Activated CD4-positive, alpha-beta T cell treated with anti-CD3 and anti-CD28 coated beads, Interleukin-10, Interleukin-2, amounts not matched to agents 100 ng/mL and 50 ng/mL, durations not matched to agents 16 hours and 8 hours (primary cell): ENCODE results near the gene ZW10.
A peak's percentile ranks its signal among the peaks of the same experiment; 100 is the strongest.

ENCODE experiments used
- DNase-seq: peaks from one replicate; pipeline ENCODE4 v3.0.0-alpha.2; 2020

Gene ZW10

DNA sequence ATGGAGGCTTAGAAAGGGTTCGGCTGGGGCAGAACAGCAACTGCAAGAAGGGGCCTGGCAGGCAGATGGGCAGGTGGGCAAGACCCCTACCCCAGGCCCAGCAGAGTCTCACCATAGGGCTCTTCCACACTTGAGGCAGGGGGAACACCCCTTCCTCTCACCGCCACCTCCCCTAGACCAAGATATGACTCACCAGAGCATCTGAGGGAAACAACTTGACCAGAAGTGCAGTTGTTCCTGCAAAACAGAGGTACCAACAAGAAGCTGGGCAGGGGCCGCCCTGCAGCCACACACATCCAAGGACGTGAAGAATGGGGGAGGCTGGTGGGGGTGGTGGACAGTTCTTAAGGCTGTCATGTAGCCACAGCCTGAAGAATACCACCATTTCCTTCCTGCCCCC is 78.3 kb downstream of the ZW10 start:
- peak; percentile 32 for DNase-seq

DNA sequence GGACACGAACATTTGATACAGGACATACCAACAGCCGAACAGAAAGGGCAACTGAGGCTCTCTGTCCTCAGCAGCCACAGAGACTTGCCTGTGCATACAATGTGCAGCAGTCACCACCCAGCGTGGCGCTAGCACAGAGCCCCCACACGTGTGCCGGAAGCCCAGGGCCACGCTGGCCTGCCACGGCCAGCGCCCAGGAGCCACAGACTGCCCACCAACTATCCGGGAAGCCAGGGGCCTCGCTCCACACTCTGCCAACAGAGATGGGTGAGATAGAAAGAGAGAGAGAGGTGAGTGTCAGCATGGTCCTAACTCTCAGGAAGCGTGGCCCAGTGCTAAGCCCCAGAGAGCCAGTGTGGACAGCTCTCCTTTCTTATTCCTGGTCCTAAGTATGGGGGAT is 79.1 kb downstream of the ZW10 start:
- no peak for DNase-seq

DNA sequence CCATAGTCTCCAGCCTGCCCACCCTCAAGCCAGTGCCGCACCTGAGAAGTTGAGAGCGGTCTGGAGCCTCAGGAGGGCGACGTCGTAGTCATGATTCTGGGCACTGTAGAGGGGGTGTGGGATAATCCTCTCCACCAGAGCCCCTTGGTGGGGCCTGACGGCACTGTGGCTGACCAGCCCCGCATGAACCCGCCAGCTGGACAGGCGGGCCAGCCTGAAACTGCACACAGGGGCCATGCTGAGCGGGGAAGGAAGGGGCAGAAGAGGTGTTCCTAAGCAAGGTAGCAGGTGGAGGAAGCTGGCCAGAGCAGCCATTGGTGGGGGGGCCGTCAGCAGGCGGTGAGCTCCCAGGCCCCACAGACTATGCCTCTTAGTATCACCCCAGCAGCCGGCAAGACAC is 80.5 kb downstream of the ZW10 start:
- no peak for DNase-seq

DNA sequence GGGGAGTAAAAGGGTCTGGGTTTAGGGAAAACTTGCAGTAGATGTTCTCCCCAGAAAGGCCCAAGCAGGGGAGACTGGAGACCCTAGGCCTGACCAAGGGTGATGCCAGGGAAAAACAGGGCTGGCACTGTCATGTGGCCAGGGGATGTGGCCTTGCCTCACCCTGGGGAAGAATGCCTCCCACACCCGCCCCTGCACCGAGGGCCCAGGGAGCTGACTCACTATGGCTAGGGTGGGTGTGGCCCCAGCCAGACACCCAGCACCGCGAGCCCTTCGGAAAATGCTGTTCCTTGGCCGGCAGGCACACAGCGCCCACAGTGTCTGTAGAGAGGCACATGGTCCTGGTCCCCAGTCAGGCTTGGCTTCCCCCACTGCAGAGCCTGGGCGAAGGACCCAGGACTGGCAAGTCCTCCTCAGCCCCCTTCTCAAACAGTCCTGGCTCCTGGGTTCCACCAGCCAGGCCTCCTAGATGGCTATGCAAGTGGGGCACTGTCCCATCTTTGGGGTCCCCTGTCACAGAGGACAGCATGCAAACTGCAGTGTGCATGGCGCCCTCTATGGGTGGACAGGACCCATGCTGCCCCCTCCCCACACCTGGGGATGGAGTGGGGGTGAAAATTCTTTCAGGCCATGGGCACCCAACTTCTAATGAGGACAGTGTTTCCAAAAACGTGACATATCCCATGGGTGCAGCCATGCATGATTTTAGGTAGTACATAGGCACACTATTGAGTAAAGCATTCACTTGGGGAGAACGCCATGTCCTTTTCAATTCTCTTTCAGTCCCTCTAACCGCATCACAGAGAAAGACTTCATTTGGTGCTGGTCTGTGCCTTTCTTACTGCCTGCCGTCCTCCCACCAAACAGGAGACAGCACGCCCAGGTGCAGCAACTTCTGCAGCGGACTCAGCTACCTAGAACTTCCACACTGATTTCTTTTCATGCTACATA is 82.6 kb downstream of the ZW10 start:
- peak; percentile 59 for DNase-seq

DNA sequence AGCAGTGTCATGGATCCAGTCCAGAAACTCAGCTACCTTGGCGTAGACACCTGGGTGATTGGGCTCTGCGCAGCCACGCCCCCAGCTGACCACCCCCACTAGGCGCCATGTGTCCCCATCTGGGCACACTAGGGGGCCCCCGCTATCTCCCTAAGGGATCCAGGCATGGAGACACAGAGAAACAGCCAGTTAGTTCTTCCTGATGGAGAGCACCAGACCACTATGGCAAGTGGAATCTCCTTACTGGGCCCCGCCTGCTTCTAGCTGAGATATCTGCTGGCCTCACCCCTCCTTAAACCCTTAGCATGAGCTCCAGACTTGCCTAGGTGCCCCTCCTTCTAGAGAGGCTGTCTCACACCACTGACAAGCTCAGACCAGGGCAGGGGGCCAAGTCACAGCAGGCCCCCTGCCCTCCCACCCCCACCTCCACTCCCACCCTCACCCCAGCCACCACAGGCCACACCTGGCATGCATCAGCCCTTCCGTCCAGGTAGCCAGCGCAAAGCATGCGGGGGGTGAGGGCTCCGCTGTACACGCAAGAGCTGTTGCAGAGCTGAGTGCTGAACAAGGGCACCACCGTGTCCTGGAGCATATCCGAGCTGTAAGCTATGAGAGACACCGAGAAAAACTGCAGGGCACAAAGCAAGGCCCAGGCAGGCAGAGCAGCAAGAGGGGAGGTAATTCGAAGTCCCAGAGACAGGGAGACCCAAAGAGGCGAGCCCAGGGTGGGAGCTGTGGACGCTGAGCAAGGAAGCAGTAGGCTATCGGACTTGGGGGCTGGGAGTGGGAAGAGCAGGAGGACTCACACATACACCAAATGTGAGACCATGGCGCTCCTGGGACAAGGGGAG is 83.5 kb downstream of the ZW10 start:
- no peak for DNase-seq

DNA sequence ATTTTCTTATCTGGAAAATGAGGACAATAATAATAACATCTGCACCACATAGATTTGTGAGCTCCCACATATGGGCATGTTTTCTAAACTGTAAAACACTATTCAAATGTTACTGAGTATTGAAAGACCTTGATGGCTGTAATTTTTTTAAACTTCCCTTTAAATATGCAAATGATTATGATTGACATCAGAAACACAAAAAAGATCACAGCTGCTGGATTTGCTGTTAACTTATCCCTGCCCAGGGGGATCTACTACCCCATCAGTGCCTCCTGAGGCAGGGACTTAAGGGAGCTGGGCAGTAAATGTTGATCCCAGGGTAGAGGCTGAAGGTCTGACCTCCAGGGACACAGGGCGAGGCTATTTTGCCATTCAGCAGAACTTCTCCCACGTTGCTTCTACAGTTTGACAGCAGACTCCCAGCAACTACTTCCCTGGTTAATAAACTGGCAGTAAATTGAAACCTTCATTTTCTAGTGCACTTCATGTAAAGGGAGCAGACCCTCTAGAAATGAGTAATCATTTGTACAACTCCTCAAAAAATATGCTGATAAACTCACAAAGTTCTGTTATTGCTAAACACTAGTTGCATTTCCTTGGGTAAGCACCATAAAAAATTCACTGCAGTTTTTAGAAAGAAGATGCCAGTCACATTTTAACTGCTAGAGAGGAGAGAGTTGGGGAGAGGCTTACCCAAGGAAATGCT is 87.7 kb downstream of the ZW10 start:
- peak; percentile 81 for DNase-seq

DNA sequence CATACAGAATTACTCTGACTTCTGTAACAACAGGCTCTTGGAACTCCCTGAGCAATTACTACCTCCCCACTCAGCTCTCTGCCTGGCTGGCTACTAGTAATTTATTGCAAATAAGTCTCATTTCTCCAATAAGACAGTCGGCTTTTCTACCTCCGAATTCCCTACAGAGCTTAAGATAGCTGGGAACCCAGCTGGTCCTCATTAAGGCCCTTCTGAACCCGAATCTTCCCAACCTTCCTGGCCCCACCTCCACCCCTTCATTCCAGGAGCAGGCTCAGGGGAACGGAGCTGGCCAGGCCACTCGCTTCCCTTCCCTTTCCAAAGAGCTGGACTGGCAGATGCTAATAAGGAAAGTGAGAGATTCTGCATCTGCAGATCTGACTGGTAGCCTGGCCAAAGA is 89.0 kb downstream of the ZW10 start:
- no peak for DNase-seq

DNA sequence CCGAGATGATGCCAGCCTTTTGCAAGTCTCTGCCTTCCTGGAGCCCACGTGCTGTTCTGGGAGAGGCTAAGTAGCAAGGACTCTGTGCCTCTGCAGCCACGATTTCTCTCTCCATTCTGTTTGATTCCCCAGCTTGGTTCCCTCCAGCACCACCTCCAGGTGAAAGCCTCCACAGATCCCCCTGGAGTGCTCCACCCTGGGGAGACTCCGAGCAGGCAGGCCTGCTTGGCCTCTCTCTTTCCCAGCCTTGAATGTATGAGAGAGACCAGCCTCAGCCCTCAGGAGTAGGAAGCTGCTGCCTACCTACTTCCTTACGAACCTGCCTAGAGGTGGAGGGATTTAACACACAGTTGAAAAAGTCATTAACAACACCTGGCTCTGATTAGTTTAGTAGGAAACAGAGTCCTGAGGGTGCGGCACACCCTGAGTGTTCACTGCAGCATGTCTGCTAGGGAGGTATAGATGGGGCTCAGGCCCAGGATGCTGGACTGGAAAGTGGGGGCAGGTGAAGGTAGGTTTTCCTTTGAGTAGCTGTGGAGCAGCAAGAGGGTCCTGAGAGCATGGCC is 89.9 kb downstream of the ZW10 start:
- no peak for DNase-seq
